GM21528 (cell line): ENCODE data around the gene TRIOBP.
"Not testable (repeated sequence)": the region's sequence is repeated elsewhere in the genome, so short reads cannot be mapped to it uniquely, and the experiment has no call there.

Experiments
- ATAC-seq: cut with Tn5 transposase; IDR thresholded peaks from one replicate; pipeline ENCODE4 v1.9.1; 2021; ENCODE audit warnings: mild to moderate bottlenecking, moderate library complexity; ENCODE audit not compliant: unreplicated experiment, low FRiP score

TRIOBP gene

DNA sequence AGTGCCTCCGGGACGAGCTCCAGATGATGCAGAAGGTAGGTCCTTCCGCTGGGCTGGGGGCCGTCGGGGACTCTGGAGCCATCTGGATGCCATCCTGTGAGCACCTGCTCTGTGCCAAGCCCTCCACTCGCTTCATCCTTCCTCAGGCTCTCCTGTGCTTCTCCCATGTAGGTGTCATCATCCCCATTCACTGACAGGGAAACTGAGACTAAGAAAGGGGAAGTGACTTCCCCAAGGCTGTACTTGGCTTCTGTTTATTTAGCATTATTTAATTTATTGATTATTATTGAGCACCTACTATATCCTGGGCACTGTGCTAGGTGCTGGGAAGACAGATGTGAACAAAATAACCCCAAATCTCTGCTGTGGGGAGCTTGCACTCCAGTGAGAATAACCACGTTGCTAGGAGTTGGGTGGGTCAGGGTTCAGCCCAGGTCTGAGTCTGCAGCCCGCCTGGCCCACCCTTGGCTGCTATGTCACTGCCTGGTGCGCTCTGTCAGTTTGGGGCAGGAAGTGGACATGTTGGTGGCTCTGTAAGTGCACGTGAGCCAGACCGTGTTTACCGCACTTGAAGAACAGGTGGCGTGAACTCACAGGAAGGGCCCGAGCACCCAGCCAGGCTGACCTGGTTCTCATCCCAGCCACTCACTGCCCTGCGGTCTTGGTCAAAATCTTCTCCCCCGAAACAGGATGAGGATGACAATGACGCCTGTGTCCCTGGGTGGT, 75.0 kb downstream of the TRIOBP start:
- ATAC-seq: no peak

DNA sequence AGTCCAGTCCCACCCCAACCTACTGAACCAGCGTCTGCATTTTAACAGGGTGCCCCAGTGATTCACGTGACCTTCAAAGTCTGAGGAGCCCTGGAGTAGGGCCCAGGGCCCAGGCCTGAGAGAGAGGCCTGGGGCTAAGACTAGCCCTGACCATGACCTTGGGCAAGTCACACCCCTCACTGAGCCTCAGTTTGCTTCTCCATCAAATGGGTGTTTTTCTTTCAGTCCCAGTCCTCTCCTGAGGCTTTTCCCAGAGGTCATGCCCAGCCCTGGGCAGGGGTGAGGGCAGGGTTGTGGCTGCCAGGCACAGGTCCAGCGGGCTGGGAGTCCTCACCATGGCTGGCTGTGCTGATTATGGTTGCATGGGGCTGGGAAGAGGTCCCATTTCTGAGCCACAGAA, 77.9 kb downstream of the TRIOBP start:
- ATAC-seq: no peak

DNA sequence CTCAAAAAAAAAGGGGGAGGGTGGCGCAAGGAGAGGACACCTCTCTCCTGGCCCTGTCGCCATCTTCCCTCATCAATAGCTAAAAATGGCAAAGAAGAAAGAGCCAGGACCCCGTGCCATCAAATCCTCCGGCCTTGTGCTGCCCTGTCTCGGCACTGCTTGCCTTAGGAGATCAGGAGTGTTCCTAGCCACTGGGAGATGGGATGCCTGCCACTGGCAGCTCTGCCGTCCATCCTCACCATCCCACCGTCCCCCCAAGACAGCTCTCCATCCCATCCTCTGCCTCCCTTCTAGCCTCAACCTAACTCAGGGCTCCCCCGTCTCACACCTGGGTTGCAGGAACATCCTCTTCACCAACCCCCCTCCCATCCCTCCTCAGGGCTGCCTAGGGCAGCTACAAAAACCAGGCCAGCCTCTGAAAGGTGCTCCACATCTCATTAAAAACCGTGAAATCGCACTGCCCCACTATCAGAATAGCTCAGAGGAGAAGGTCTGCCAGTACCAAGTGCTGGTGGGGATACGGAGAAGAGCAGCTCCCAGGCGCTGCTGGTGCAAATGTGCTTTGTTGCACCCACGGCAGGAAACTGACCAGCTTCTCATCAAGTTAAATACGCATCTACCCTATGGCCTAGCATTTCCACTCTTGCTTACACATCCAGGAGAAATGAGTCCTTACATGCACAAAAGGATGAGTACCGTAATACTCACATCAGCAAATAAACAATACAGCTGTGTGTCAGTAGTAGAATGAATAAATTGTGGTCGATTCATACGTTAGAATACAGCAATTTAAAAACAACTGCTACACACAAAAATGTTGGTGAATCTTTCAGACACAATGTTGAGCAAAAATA, 79.2 kb downstream of the TRIOBP start:
- ATAC-seq: no peak

DNA sequence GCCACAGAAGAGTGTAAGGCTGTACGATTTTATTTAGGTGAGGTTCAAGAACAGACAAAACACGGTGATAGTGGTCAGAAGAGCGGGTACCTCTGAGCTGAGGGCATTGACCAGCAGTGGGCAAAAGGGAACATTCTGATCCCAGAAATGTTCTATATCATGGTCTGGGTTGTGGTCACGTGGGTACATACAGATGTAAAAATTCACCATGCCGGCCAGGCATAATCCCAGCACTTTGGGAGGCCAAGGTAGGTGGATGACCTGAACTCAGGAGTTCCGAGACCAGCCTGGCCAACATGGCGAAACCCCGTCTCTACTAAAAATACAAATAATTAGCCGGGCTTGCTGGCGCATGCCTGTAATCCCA, 79.8 kb downstream of the TRIOBP start:
- no peak for ATAC-seq

DNA sequence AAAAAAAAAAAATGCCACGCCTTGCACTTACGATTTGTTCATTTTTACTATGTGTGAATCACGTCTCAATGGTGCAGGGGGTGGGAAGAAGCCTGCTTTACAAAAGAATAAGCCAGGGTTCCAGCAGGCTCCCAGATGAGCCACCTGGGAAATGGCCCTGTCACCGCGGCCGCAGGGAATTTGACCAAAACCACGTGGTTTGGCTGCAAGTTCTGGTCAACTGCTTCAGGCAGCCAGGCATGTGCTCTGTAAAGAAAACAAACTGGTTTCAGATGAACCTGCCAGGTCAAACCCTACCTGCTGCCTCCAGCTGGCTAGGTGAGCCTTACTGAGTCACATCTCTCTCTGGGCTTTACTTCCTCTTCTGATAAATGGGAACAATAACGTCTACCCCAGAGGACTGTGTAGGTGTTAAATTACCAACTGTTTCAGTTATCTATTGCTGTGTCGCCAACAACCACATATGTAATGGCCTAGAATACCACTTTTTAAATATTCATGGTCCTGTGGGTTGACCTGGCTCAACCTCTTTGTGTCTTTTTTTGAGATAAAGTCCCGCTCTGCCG, 80.4 kb downstream of the TRIOBP start:
- peak; percentile 57 for ATAC-seq

DNA sequence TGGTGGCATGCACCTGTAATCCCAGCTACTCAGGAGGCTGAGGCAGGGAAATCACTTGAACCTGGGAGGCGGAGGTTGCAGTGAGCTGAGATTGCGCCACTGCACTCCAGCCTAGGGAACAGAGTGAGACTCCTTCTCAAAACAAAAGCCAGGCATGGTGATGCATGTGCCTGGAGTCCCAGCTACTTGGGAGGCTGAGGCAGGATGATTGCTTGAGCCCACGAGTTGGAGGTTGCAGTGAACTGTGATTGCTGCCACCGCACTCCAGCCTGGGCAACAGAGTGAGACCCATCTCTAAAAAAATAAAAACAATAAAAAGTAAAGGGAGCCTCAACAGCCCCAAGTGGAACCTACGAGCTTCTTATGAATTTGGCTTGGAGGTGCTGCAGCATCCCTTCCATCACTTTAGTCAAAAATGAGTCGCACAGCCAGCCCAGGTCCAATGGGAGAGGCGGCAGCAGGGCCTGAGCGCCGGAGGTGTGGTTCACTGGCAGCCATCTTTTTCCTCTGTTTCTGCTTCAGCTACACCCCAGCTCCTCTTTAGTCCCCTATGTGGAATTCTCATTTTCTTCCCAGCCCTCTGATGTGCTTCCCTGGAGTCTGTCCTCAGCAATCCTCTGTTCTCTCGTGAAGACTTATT, 81.6 kb downstream of the TRIOBP start:
- ATAC-seq: no peak

DNA sequence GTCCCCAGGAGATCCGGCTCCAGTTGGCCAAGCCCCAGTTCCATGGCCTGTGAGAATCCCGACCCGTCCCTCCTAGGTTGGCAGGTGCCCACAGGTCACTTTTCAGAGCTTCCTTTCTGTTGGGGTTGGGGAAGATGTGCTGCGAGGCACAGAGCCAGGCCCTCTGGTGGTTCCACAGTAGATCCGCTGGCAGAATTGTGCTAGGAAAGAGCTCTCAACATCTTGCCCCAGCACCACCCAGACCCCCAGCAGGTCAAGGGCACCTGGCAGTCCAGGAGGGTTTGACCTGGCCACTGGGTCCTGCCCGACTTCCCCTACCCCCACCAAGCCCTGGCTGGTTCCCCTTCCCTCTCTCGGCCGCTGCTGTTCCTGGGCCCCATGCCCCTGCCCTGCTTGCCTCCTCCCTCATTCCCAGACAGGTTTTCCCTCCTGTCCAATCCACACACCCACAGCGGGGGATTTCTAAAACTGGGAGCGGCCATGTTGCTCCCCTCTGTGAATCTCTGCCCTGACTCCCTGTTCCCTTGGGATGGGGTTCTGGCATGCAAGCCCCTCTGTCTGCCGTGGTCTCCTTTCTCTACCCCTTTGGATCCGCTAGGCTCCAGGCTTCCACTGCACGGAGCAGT, 84.7 kb downstream of the TRIOBP start:
- no peak for ATAC-seq

DNA sequence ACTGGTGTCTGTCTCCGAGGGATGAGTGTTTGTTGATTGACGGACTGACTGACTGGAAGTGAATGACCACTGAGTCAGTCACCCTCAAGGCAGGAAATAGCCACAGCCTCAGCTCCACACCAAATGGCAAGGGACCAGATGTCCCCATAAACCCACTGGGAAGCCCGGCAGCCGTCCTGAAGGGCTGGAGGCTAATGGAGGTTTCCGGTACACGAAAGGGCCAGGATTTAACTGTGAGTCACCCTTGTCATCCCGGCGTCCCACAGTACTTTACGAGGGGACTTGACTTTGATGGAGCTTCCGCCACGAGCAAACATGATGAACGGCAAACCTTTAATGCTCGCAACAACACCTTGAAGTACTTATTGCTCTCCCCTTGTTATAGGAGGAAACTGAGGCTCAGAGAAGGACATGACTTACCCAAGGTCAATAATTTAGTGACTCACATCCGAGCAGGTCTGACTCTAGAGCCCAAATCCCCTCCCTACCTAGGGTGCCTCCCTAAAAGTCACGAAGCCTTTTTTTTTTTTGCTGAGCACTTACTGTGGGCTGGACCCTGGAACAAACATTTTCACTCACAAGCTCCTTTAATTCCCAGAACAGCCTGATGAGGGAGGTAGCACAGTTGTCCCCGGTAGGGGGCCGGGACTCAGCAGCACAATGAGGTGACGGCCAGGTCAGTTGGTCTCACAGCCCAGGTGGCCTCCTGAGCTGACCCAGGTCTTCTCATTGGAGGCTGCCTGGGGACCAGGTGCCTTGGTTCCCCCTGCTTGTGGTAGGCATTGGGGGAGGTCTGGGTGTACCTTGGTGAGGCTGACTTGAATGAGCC, 85.7 kb downstream of the TRIOBP start:
- no peak for ATAC-seq

DNA sequence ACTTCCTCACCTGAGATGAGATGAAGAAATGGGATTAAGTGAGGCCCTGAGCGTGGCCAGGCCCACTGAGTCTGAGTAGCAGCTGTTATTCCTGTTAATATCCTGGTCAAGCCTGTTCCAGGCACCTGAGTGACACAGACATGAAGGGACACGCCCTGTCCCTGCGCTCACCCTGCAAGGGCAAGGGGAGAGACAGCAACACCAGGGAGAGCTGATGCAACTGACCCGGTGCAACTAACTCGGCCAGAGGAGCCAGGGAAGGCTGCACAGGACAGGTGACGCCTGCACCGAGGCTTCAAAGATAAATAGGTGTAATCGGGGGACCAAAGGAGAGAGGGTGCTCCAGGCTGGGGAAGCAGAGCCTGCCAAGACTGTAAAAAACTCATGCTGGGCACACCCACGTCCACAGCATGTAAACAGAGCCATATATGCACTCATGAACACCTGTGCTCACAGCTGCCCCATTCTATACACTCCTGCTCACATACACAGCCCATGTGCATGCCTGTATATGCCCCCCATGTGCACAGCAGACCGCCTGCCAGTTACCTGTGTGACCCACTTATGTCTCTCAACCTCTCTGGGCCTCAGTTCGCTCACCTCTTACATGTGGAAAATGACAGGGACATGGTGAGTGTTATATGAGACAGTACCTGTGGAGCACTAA, 88.1 kb downstream of the TRIOBP start:
- ATAC-seq: no peak

DNA sequence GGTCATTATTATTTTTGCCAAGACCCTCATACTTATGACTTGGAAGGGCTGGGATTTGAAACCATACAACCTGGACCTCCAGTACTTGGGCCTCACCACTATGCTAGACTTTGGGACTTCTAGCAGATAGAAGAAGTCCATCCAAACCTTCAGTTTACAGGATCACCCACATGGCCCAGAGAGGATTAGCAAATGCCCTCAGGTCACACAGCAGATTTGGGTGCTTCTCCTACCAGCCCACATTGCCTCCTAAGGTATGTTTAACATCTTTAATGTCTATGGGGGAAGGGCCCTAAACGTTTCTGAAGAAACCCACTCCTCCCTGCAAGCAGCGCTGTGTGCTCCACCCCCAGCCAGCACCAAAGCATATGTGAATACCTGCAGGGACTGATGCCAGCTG, 93.4 kb downstream of the TRIOBP start:
- no peak for ATAC-seq

DNA sequence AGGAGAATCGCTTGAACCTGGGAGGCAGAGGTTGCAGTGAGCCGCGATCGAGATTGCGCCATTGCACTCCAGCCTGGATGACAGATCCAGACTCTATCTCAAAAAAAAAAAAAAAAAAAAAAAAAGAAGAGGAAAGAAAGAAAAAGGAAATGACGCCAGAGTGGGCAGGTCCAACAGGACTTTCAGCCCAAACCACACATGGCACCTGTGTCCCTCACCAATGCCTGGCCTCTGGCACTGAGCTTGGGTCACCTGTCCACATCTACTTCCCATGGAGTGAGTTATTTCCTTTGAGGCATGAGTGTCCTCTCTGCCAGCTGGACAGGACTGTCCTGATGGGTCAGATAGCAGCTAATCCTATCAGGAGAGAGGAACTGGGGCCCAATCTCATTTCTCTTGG, 95.6 kb downstream of the TRIOBP start:
- no peak for ATAC-seq

DNA sequence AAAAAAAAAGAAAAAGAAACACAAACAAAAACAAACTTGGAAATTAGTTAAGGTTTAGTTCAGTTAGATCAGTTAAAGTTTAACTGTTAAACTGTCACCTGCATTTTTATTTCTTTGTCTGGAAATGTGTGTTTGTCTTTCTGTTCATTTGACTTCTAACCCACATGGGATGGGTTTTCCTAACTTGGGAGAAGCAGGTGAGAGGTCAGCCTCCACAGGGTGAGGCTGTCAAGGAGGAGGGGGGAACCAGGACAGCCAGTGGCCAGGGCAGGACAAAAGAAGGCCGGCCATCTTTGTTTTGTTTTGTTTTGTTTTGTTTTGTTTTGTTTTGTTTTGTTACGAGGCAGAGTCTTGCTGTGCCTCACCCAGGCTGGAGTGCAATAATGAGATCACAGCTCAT, 97.5 kb downstream of the TRIOBP start:
- no peak for ATAC-seq

DNA sequence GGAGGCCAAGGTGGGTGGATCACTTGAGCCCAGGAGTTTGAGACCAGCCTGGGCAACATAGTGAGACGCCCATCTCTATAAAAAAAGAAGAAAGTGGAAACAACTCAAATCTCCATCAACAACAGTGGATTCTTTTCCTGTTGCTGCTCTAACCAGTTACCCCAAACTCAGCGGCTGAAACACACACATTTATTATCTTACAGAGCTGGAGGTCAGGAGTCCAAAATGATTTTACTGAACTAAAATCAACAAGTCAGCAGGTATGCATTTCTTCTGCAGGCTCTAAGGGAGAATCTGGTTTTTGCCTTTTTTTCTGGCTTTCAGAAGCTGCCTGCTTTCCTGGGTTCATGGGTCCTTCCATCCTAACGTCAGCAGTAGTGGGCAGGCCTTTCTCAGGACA, 99.2 kb downstream of the TRIOBP start:
- ATAC-seq: no peak

DNA sequence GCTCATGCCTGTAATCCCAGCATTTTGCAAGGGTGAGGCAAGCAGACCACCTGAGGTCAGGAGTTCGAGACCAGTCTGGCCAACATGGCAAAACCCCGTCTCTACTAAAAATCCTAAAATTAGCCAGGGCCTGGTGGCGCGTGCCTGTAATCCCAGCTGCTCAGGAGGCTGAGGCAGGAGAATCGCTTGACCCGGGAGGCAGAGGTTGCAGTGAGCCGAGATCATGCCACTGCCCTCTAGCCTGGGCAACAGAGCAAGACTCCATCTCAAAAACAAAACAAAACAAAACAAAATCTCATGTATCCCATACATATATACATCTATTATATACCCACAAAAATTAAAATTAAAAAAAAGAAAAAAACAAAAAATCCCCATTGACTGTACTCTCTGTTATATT, 100.4 kb downstream of the TRIOBP start:
- ATAC-seq: not testable (repeated sequence)

DNA sequence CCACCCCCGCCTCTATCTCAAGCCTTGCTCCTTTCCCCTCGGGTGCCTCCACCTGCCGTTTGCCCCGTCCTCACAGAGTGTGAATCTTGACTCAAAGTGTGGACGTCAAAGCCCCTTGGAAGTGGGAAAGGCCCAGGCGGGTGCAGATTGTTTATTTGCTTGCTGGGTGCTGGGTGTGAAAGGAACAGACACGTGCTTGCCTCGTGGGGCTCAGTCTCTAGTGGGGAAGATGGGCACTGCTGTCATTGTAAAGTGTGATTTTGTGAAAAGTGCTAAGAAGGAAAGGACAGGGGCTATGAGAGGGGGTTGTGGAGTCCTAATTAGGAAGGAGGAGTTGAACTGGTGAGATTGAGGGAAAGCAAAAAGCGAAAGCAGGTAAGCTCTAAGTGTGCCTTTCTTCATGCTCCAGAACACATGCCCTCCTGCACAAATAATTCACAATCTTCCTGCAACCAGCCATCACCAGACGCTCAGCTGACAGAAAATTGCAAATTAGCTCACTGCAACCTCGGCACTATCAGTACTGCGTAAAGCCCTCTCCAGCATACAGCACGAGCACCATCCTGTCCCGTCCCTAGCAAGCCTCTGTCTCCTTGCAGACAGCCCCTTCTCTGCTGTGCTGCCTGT, 101.1 kb downstream of the TRIOBP start:
- ATAC-seq: no peak

DNA sequence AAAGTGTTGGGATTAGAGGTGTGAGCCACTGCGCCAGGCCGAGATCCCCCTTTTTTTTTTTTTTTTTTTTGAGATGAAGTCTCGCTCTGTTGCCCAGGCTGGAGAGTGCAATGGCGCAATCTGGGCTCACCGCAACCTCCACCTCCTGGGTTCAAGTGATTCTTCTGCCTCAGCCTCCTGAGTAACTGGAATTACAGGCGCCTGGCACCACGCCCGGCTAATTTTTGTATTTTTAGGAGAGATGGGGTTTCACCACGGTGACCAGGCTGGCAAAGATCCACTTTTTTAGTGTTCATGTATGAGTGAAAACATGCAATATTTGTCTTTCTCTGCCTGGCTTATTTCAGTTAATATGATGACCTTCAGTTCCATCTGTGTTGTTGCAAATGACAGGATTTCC, 103.1 kb downstream of the TRIOBP start:
- ATAC-seq: not testable (repeated sequence)

DNA sequence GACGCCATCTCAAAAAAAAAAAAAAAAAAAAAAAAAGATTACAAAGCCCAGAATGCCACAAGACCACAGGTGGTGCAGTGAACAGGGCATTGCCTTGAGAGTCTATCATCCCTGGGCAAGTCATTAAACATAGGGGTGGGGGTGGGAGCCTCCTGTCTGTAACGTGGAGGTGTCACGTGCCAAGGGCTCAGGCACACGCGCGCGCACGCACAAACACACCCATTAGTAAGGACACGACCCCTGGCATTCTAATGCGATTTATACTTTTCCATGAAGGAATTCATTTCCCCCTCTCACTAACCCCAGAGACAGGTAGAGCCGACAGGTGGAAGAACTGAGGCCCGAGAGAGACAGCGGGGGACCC, 105.1 kb downstream of the TRIOBP start:
- no peak for ATAC-seq

DNA sequence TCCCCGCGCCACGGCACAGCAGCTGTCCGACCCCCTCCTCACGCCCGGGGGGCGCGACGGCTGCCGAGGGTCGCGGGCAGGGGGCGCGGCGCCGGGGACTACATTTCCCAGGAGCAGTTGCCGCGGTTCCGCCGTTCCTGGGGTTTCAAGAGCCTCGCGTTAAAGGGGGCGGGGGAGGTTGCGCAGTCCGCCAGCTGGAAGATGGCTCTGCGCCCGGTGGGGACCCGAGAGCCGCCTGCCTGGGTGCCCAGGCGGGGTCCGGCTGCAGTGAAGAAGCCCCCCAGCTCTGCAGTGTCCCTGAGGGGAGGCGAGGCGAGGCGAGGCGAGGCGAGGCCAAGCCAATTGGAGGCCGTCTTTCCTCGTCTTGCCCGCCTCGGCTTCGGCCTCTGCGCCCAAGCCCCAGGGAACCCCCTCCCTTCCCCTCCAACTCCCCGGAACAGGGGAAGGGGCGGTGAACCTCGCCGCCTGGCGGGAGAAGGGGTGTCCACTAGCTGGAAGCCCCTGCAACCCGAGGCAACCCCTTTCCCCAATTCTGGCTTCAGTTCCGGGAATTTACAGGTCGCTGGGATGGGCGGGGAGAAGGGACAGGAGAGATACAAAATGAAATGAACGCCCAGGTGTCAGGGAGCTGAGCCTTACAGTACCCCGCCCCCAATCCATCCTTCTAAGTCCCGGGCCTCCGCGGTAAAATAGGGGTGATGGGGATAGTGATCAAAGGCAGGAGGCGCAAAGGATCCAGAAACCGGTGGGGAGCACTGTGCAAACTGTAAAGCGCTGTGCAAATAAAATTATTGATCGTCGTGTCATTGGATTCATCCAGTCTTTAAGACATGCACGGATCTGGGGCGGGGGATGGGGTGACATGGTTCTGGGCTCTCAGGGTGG, 105.7 kb downstream of the TRIOBP start:
- ATAC-seq: no peak
